GM13977 (cell line): ENCODE results near the gene SDHAF2.

ENCODE experiments used
- DNase-seq: peaks from one replicate; pipeline ENCODE4 v3.0.0; 2012; ENCODE audit warnings: low spot score
- CTCF ChIP-seq: IDR thresholded peaks from 2 replicates; pipeline ENCODE4 v1.5.1; 2012; ENCODE audit warnings: mild to moderate bottlenecking, control low read depth; ENCODE audit not compliant: insufficient read depth; ENCODE audit errors: extremely low read depth, missing control alignments
- in situ Hi-C: fragments of 300-500 bp; cut with MboI; formaldehyde crosslinking; loops from one replicate; pipeline ENCODE4 v1.12.0; 2022; ENCODE audit warnings: low sequenced_read_pairs, low pct_unique_long_range_greater_than_20kb, mixed read lengths, inconsistent platforms; ENCODE audit not compliant: unreplicated experiment

The SDHAF2 gene

GRCh38 chr11:61480261-61480993 is 50.5 kb downstream of the SDHAF2 start:
- no peak for DNase-seq
- TF ChIP-seq CTCF, result no peak
- in situ Hi-C loops, result no loop called here

GRCh38 chr11:61480994-61481335 is 51.0 kb downstream of the SDHAF2 start:
- no peak for DNase-seq
- no peak for TF ChIP-seq CTCF
- in situ Hi-C loops, result no loop called here

- TF ChIP-seq CTCF, result no peak
- in situ Hi-C loops, result no loop called here
- DNase-seq, result no peak
Observed at GRCh38 chr11:61481806-61482205, 51.9 kb downstream of the SDHAF2 start.

GRCh38 chr11:61482513-61482912 is 52.6 kb downstream of the SDHAF2 start:
- DNase-seq, result no peak
- in situ Hi-C loops, result no loop called here
- peak; percentile 68 for TF ChIP-seq CTCF

GRCh38 chr11:61484541-61484940 is 54.6 kb downstream of the SDHAF2 start:
- no peak for DNase-seq
- in situ Hi-C loops, result no loop called here
- TF ChIP-seq CTCF, result no peak

- DNase-seq, result no peak
- no peak for TF ChIP-seq CTCF
Observed at GRCh38 chr11:61485080-61485479, 55.2 kb downstream of the SDHAF2 start.

GRCh38 chr11:61486011-61486620 is 56.2 kb downstream of the SDHAF2 start:
- no peak for DNase-seq
- no peak for TF ChIP-seq CTCF
- in situ Hi-C loops, result no loop called here

More at GRCh38 chr11:61485080-61485479, 55.2 kb downstream of the SDHAF2 start:
- in situ Hi-C loops, result no loop called here
